Sciatic nerve (tissue), 2 donors: ENCODE measurements around the gene ENDOD1. TPM values are rescaled to one million over a fixed set of nuclear protein-coding genes. Genes with fewer than 3 reads are reported as not detected.
"Not testable (repeated sequence)": the region's sequence is repeated elsewhere in the genome, so short reads cannot be mapped to it uniquely, and the experiment has no call there.

Source experiments
- ATAC-seq: fragments of 200-7000 bp; cut with Tn5 transposase; one replicate; pipeline ENCODE4 v1.9.1; 2020; ENCODE audit warnings: mild to moderate bottlenecking, moderate library complexity
- DNase-seq: peaks from one replicate; pipeline ENCODE4 v3.0.0-alpha.2; 2020; ENCODE audit warnings: low spot score
- intact Hi-C: fragments of 100-400 bp; cut with DNase I; formaldehyde crosslinking; loops from one replicate; pipeline ENCODE4 v1.14.2; 2022
- total RNA-seq: library from RNA; stranded (reverse); fragmentation: NEBNext Ultra II Directional; extraction: Animal tissue kit (Norgen Biotek cat#: 25700); gene quantifications from one replicate; pipeline ENCODE4 v1.2.1, GENCODE V29; 2021
- donor health status: DM: no; HTN: no; CAD: no.
- donor health status: DM: no; HTN: no; CAD: no.

The ENDOD1 gene
- total RNA-seq, 1 donor from 2014 or later = 104 TPM

DNA sequence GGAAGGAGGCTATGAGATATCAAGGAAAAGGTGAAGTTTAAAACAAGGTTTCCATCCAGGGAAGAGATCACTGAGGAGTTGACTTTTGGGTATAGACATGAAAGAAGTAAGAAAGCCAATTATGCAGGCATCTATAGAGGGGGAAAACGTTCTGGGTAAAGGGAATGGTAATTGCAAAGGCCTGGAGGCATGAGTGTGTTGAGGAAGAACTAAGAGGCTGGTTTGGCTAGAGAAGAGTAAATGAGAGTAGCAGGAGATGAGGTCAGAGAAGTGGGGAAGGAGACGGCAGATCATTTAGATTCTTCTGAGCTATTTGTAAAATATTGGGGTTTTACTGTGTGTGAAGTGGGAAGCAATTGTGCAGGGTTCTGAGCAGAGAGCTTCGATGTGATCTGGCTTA is 7.6 kb downstream of the ENDOD1 start:
- ATAC-seq = no peak
- intact Hi-C loops = no loop called here
- DNase-seq = no peak

DNA sequence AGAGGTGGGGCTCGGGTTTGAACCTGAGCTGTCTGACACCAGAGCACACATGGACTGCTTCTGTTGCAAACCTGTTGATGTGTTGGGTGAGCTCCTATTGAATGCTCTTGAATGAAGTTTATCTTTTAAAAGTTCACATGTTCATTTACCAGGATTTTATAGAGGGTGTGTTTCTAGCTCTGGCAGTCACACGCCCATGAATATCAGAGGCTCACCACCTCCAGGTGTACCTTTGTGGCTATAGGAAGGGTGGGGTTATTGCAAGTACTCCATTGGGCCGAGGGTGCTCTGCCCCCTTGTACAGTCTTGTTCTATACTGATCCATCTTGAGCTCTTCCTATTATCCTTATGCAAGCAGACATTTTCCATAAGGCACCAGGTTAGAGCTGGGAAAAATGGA is 9.2 kb downstream of the ENDOD1 start:
- DNase-seq = no peak
- no peak for ATAC-seq
- intact Hi-C loops = no loop called here

DNA sequence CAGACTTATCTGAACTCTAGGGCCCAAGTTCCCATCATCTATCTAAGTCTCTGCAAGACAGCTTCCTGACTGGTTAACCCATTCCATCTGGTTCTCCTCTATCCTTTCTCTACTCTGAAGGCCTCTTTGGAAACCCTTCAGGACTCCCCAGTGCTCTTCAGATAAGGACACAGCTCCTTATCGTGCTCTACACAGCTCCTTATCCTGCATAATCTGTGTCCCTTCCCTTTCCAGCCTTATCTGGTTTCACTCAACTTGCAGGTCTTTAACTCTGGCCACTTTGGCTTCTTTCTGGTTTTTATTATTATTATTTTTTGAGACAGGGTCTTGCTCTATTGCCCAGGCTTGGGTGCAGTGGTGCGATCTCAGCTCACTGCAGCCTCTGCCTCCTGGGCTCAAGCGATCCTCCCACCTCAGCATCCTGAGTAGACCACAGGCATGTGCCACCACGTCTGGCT is 10.6 kb downstream of the ENDOD1 start:
- intact Hi-C loops = no loop called here
- no peak for ATAC-seq

DNA sequence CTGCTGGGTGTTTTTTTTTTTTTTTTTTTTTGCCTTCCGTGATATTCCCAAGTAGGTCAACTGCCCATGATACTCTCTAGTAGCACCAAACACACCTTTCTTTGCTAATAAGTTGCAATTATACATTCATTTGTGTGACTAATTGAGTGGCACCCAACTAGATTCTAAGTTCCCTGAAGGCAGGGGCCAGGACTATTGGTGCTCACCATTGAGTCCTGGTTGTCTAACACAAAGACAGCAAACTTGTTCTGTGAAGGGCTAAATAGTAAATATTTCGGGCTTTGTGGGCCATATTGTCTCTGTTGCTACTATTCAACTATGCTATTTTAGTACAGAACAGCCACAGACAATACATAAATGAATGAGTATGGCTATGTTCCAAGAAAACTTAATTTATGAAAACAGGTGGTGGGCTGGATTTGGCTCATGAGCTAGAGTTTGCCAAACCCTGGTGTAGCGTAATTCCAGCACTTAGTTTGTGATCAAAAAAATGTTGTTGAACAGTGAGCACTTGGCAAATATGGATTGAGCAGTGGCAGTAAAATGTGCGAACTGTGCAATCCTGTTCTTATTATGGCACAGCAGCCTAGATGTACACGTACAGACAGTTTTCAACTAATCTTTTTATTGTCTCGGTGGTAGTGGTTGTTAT is 11.3 kb downstream of the ENDOD1 start:
- DNase-seq (no peak), ATAC-seq (no peak)
- intact Hi-C loops = no loop called here

More for the DNA sequence above, 10.6 kb downstream of the ENDOD1 start:
- DNase-seq = no peak

DNA sequence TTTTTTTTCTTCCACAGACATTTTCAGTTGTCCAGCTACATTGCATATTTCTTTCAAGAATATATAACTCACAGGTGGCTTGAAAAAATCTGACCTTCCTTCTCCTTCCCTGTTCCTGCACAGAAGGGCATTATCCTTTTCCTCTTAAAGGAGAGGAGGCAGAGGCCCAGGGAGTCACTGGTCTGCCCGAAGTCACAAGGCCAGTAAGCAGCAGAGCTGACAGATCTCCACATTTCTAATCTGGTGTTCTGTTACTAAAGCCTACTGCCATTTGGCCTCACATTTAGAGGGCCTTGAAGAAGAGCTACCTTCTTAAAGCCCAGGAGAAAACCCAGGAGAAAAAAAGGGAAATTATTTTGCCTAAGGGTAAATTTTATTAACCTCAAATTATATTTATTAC is 12.3 kb downstream of the ENDOD1 start:
- DNase-seq (no peak), ATAC-seq (no peak)
- intact Hi-C loops = no loop called here

DNA sequence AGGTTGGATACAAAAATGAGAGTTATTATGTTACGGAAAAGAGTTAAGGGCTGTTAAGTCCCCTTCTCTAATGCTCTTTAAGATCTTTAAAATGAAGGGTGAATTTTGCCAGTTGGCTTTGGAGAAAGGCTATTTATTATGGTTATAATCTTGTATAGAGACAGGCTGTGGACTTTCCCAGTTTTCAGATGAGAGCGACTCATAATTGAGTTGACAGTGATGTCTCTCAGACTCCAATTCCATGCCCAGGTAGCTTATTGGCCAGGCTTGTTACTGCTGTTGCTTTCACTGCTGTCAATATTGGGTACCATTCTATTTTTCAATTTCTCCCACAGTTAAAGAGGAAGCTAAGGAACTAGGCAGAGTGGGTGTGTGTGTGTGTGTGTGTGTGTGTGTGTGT is 13.1 kb downstream of the ENDOD1 start:
- DNase-seq (no peak), ATAC-seq (no peak)
- intact Hi-C loops = no loop called here

DNA sequence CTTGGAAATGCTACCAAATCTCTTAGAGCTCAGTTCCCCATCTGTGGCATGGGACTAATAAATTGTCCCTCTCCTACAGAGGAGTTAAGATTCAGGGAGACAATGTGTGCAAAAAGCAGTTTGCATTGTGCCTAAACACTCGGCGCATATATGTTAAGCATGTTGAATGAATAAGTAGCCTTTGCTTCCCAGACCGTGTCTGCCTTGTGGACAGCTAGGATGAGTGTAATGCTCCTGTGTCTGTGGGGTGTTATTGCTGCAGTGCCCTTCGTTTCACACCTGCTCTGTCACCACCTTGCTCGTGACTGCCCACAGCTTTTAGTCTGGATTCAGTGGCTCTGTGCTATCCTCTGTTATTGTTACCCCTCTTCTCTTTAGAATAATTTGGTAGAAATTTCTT is 14.1 kb downstream of the ENDOD1 start:
- DNase-seq (no peak), ATAC-seq (no peak)
- intact Hi-C loops = no loop called here

DNA sequence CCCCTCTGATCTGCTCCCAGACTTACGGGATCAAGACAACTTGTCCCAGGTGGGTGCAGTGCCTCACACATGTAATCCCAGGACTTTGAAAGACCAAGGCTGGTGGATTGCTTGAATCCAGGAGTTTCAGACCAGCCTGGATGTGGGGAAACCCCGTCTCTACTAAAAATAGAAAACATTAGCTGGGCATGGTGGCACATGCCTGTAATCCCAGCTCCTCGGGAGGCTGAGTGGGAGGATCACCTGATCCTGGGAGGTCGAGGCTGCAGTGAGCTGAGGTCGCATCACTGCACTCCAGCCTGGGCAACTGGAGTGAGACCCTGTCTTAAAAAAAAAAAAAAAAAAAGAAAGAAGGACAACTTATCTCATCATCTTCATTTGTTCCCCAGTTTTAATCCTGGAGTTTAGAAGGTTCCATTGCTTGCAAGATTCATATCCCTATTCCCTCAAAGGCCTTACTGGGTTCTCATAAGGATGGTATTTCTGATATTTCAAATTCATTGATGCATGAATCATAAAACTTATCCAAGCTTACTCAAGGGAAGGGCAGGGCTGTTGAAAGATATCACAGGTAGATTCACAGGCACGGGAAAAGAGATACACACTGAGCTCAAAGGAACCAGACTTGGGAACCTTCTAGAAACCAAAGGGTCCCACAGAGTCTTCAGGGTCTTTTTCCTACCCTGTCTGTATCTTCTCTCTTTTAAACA is 14.6 kb downstream of the ENDOD1 start:
- DNase-seq = no peak
- no peak for ATAC-seq
- intact Hi-C loops = no loop called here

DNA sequence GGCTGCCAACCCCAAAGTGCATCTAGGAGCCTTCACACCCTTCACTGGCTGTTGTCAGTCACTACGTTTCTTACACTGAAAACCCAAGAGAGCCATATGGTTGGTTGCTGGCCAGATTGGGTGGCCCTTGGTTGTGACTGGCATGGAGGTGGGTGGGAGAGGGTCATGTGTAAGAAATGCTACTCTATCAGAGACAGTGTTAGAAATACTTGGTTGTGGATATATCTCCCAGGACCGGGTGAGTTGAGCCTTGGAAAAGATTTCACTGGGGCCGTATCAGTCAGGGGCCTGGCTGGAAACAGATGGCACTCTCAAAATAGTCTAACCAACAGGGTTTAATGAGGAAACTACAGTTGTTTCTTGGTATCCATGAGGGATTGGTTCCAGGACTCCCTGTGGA is 15.2 kb downstream of the ENDOD1 start:
- ATAC-seq (no peak), DNase-seq (no peak)
- intact Hi-C loops = no loop called here

DNA sequence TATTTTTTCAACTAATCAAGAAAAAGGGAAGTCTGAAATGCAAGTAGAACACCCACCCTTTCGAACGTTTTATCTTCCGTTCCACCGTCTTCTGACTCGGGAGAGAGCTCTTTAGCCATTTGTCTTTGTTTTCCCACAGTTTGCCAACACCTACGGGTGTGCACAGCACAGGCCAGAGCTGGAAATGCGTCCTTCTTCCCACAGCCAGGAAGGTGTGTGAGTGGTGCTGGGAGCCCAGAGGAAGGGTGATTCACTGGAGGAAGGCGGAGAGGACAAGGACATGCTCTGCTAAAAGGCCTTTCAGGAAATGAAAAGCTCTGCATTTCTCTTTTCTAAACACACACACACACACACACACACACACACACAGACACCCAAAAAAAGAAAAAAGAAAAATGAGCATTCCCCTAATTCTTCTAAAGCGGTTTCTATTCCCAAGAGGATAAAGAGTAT is 18.5 kb downstream of the ENDOD1 start:
- DNase-seq (no peak), ATAC-seq (peak; percentile 85)
- intact Hi-C loops = no loop called here

DNA sequence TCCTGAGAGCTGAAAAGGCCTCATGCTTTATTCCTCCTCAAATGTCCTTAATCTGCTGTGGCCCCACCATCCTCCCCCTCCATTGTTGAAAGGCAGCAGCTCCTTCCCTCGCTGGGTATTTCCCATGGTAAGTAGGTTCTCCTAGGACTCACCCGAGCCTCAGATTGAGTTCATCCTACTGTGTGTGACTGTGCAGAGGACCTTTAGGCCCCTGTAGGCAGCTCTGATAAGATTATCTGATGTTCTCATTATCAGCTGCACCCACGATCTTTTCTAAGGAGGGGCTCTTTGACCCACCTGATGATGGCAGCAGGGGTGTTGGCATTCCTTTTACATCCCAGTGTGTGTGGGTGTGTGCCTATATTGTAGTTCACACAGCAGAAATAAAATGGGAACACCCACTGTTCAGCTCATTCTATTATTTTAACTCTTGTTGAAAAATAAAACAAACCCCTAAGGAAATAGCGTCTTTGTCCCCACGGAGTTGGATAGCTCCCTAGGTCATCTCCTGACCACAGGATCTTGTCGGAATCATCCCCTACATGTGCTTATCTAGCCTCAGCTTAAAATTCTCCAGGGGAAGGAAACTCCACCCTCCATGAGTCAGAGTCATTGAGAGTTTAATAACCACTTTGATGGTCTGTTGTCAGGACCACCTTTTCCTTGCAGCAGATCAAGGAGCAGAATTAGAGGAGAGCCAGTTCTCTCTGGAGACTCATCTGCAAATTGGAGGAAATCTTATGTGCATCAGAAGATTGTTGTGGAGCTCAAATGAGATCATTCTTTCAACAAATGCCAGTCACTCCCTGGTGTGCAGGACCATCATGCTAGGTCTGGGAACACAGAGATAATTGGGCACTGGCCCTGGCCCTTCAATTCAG is 19.3 kb downstream of the ENDOD1 start:
- DNase-seq (no peak), ATAC-seq (peak; percentile 34)
- intact Hi-C loops = no loop called here

DNA sequence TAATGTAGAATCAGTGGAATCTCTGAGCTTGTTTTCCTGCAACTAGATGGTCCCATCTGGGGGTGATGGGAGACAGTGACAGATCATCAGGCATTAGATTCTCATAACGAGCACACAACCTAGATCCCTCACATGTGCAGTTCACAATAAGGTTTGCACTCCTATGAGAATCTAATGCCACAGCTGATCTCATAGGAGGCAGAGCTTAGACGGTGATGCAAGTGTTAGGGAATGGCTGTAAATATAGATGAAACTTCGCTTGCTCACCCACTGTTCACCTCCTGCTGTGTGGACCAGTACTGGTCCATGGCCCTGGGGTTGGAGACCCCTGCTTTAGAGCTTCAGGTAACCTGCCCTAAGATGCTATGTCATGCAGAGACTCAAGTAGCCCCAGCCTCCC is 21.8 kb downstream of the ENDOD1 start:
- intact Hi-C loops, ATAC-seq, DNase-seq: not testable (repeated sequence)

DNA sequence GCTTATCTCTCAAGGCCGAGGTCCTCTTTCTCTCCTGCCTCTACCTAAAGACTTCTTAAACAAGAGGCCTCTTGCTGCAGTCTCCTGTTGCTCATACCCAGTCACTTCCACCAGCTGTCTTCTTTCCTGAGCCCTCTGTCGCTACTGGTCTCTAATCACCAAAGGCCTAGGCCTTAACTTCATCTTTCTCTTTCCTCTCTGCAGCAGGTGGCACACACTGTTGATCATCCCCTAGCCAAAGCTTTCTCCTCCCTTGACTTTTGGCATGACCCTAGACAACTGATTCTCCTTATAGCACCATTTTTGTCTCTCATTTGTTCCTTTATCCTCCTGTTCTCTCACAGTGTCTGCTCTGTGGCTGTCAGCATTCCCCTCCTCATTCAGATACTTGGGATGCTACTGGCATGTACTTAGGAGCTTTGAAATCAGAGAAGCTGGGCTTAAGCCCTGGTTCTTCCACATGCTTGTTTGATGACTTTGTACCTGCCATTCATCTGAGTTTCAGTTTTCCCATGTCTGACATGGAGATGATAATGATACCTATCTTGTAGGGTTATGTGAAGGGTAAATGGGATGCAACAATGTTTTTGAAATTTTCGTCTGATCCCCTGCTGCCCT is 22.4 kb downstream of the ENDOD1 start:
- ATAC-seq = no peak
- intact Hi-C loops = no loop called here
- no peak for DNase-seq

DNA sequence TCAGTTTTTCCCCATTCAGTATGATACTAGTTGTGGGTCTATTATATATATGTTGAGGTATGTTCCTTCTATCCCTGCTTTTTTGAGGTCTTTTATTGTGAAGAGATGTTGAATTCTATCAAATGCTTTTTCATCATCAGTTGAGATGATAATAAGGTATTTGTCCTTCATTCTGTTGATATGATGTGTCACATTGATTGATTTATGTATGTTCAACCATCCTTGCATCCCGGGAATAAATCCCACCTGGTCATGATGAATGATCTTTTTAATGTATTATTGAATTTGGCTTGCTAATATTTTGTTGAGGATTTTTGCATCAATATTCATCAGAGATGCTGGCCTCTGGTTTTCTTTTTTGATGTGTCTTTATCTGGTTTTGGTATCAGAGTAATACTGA is 26.0 kb downstream of the ENDOD1 start:
- intact Hi-C loops = no loop called here
- ATAC-seq = no peak
- no peak for DNase-seq

DNA sequence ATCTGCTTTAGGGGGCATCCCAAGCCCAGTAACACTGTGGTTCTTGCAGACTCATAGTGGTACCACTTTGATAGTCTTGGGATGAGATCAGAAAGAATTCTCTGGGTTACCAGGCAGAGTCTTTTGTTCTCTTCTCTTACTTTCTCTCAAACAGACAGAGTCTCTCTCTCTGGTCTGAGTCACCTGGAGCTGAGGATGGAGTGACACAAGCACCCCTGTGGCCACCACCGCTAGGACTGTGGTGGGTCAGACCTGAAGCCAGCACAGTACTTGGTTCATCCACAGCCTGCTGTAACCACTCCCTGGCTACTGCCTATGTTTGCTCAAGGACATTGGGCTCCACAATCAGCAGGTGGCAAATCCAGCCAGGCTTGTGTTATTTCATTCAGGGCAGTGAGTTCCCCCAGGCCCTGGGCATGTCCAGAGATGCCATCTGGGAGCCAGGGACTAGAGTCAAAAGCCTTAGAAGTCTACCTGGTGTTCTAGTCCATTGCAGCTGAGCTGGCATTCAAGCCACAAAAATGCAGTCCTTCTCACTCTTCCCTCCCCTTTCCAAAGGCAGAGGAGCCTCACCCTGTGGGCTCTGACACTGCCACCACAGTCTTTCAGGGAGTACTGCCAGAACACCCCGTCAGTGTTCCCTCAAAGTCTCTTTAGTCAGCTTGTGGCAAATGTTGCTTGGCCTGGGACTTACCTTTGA is 29.9 kb downstream of the ENDOD1 start:
- intact Hi-C loops = no loop called here
- no peak for DNase-seq
- ATAC-seq = no peak

DNA sequence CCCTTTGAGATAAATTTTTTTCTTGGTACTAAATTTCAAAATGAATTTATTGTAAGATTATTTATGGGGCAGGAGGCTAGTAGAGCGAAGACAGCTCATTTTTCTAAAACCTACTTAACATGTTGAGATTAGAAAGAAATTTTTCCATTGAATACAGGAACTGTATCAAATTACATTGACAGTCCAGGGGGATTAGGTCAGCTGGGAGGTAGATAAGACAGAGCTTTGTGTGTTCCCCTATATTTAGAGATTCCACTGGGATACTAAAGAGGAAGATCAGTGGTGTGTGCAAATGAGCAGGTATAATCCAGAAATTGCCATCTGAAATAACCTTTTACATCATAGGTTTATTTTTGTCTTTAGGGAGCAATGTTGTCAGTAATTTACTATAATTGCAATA is 32.1 kb downstream of the ENDOD1 start:
- intact Hi-C loops = no loop called here
- ATAC-seq (no peak), DNase-seq (no peak)

DNA sequence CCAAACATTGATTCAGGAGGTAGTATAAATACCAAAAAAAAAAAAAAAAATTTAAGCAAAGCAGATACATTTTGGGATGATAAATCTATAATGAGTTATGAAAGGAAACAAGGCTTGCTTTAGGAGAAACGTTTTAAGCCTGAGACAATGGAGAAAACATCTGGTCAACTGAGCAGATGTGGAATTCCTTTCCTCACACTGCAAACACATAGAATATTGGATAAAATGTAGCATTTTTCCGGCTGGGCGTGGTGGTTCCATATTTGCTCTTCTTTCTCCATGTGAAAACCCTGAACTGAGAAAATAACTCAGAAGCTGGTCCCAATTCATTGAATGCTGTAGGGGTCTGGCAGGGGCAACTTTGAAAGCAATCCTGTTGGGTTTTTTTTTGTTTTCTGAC is 33.9 kb downstream of the ENDOD1 start:
- intact Hi-C loops = no loop called here
- DNase-seq (no peak), ATAC-seq (no peak)

DNA sequence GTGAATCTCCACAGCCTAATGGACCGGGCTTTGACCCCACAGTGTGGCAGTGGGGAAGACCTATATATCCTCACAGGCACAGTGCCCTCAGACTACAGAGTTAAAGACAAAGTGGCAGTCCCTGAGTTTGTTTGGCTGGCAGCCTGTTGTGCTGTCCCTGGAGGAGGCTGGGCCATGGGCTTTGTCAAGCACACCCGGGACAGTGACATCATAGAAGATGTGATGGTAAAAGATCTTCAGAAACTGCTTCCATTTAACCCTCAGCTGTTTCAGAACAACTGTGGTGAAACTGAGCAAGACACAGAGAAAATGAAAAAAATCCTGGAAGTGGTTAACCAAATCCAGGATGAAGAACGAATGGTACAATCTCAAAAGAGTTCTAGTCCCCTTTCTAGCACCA is 39.0 kb downstream of the ENDOD1 start:
- ATAC-seq = no peak
- intact Hi-C loops = no loop called here
- no peak for DNase-seq

DNA sequence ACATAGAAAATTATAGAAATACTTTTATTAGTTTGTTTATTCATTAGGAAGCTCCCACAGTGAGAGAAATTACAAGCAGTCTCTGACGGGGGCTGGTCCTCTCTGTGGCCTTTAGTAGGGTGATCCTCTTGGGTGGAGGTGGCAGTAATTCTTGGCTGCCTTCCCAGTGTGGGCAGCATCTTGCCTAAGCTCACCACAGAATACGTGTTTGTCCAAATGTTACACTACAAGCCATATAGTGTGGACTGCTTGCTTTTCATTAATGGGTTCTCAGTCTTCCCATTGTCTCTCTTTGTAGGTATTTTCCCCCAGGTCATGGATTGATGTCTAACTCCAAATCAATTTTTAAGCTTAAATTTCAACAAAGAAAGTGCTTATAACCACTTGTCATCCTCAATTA is 43.3 kb downstream of the ENDOD1 start:
- DNase-seq (no peak), ATAC-seq (no peak)
- intact Hi-C loops = no loop called here
